Islet of Langerhans (tissue), 1 donor: Measurements from ENCODE around the gene NAALADL2.
"Not testable (repeated sequence)": the region's sequence is repeated elsewhere in the genome, so short reads cannot be mapped to it uniquely, and the experiment has no call there.

Experiments used
- FAIRE-seq: peaks from one replicate; lab custom pipeline; 2011; peaks lifted over from hg19 to GRCh38; lab: Jason Lieb, UNC

Gene NAALADL2

GRCh38 chr3:175430983-175431773 lies 572.0 kb downstream of the NAALADL2 start:
- no peak for FAIRE-seq

- no peak for FAIRE-seq
These were observed 573.4 kb downstream of the NAALADL2 start for GRCh38 chr3:175432376-175433025.

DNA sequence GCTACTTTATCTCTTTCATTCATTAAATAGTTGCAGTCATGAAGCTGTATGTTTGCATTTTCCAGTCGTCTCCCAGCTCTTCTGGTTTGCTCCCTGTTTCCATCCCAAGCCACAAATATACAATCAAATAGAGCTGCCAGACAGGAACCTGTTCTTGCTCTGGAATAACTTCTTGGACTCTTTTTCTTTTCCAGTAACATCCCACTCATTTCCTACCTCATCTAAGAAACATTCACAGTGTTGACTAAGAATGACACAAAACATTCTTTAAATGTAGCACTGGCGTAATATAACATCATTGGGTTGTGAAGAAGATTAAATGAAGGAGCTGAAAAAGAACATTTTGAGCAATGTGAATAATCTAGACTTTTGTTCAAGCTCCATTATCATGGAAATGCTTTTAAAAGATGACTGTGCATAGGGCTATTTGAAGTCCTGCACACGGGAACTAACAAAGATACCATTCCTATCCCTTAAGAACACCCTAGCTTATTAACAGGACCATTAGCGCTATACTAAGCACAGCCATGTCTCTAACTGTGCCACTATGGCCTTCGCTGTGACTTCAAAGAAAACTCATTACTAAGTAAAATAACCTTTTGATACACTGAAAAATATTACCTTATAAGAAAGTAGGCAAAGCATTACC lies 574.0 kb downstream of the NAALADL2 start:
- FAIRE-seq = no peak

DNA sequence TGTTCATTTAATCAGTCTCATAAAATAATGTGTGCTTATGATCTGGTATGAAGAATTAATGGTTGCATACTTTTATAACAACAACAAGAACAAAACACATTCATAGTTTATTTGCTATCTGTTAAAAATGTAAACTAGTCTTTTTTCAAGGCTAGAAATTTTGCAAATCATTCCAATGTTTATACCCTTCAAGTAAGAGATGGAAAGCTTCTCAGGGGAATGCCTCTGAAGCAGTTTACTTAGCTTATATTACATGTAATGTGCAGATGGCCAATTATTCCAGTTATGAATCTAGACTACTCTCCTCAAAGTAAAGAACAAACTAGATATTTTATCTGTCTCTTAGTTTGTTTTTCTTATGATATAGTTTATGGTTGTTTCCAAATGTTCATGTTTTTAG lies 575.4 kb downstream of the NAALADL2 start:
- FAIRE-seq = no peak

GRCh38 chr3:175443682-175444081 lies 584.5 kb downstream of the NAALADL2 start:
- FAIRE-seq = no peak

GRCh38 chr3:175445741-175446140 lies 586.6 kb downstream of the NAALADL2 start:
- FAIRE-seq = no peak

- FAIRE-seq = no peak
These were observed 588.4 kb downstream of the NAALADL2 start for GRCh38 chr3:175447521-175447920.

GRCh38 chr3:175453361-175453760 lies 594.2 kb downstream of the NAALADL2 start:
- no peak for FAIRE-seq

DNA sequence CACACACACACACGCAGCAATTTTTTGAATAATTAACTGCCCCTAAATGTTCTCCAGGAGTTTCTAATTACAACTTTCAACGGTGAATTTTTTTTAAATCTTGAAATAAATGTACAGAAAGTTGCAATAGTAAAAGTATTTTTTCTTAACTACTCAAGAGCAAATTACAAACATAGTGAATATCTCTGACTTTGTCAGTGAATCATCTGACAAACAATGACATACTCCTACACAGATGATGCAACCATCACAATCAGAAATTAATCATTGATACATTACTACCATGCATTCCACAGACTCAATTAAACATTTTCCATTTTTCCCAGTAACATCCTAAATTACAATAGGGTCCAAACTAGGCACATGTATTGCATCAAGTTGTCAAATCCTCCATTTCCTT lies 597.3 kb downstream of the NAALADL2 start:
- FAIRE-seq = no peak

- no peak for FAIRE-seq
These were observed 598.2 kb downstream of the NAALADL2 start for GRCh38 chr3:175457301-175457700.

- not testable (repeated sequence) for FAIRE-seq
These were observed 601.8 kb downstream of the NAALADL2 start for GRCh38 chr3:175460849-175461399.

DNA sequence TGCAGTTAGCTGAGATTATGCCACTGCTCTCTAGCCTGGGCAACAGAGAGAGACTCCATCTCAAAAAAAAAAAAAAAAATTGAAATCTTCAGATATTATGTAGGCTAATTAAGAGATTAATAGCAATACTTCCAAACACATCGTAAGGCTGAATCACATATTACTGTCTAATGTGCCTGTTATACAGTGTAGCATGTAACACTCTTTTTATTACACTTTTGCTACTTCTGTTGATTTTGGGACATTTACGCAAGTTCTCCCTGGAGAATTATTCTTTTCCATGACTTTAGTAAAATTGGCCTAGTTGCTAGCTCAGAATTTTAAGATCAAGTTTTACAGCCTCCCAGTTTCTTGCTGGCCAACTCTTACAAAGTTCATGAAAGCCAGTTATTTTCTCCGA lies 605.2 kb downstream of the NAALADL2 start:
- FAIRE-seq = no peak

DNA sequence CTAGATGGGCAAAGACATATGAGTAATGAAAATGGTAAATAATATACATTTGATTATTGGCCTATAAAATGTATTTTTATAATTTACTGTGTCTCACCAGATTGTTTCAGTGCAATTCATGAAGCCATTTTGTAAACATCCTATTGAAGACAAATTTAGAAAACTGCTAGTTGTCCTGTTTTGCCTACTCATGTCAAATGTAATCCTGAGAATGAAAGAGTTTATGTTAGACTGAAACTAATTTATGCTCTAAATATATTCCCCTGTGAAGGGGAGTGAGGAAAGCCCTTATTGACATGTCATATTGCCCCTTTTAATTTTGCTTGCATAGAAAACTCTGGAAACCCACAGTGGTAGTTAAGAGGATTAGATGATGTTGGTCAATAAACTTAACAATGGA lies 610.0 kb downstream of the NAALADL2 start:
- FAIRE-seq = no peak

DNA sequence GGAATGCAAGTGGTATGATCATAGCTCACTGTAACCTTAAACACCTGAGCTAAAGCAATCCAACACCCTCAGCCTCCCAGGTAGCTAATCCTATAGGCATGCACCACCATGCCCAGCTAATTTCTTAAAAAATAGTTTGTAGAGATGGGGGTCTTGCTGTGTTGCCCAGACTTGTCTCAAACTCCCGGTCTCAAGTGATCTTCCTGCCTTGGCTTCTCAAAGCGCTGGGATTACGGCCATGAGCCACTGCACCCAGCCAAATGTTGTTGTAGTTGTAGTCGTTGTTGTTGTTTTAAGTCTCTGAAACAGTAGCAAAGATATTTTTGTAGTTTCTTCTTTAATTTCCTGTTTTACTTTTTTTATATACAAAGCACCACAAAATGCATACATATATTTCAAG lies 616.6 kb downstream of the NAALADL2 start:
- no peak for FAIRE-seq

DNA sequence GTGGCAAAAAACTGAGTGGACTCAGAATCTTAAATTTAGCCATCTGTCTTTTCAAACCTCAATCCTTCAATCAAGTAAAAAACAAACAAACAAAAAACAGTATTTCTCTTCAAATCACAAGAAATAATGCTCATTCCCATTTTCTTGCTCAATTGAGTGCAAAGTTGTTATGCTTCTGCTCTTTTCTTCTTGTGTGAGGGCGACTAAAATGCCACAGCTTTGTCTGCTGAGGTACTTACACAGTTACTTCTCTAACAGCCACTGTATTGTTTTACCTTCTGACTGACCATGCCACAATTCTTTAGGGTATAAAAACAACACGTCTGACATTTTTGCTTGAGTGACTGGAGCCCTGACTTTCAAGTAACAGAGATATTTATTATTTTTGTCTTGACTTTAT lies 617.4 kb downstream of the NAALADL2 start:
- FAIRE-seq = no peak

DNA sequence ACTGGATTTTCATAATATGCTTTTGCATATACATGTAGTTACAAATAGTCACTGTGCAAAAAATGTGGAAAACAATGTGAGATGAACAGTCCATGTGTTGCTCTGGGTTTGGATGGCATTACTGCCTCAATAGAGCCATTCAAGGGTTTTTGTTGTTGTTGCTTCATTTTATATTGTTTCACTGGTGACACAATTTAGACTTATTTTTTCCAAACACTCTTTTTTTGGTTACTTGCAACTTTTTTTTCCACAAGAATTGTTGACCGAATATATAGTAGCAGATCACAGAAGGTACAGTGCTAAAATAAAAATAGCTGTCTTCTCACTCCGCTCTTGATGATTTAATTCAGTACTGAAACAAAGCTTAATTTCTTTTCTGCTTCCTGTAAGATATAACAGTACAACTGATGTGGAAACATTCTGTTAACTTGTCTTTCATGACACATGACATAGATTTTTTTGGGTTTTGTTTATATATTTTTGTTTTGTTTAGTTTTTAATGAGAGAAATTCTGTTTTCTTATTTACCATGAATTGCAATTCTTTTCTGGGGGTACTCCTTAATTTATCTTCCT lies 618.6 kb downstream of the NAALADL2 start:
- FAIRE-seq = no peak

DNA sequence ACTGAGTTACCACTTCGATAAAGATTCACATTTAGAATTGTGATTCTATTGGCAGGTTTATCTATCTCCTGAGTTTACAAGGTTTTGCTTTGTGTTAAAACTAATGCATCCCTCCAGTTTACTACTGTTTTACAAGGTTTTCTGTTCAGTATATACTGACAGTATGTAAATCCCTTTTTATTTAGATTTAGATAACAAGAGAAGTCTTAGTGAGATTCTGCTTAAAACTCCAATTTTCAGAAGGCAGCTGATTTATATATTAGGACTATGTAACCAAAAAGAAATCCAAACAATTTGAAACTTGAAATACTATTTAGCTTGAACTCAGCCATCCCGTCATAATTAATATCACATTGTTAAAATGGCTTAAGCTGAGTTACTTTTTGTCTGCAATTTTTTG lies 619.2 kb downstream of the NAALADL2 start:
- FAIRE-seq = no peak

GRCh38 chr3:175479175-175479574 lies 620.0 kb downstream of the NAALADL2 start:
- no peak for FAIRE-seq

DNA sequence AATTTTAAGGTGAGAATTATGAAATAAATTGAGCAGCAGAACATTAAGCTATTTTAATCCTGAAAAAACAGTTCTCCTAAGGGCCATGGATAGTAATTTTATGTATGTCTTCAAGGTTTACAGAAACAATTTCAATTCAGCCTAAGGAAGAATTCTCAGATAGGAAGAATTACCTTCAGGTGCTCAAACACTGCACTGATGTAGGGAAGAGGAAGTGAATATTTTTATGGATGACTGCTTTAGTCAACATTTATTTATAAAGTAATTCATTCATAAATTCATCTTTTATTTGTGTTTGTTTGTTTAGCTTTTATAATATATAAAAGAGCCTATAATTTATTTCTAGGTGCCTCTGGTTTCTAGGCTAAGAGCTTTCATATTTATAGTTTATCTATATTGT lies 620.7 kb downstream of the NAALADL2 start:
- peak; percentile 30 for FAIRE-seq

DNA sequence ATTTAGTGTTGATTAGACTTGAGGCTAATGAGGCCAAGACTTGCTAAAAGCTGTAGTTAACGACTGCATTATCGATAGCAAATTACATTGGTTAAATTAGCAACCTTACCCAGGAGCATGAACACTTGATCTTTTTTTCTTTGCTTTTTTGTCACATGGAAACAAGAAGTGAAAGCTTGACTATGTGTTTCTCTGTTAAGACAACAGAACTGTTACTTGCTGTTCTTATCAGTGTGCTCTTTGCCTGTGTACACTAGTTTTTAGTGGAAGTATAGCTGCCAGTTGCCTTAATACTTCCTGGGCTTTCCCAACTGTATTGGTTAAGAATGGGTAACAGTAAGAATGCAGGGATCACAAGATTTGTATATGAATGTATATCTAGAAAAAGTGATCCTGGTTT lies 625.5 kb downstream of the NAALADL2 start:
- FAIRE-seq = no peak

- FAIRE-seq = no peak
These were observed 626.3 kb downstream of the NAALADL2 start for GRCh38 chr3:175485436-175485835.

- no peak for FAIRE-seq
These were observed 627.1 kb downstream of the NAALADL2 start for GRCh38 chr3:175486255-175486654.

GRCh38 chr3:175489406-175489805 lies 630.3 kb downstream of the NAALADL2 start:
- FAIRE-seq = no peak
